ENCODE measurements around the gene TFF3.

The TFF3 gene

GRCh38 chr21:42351626-42352440, 36.6 kb upstream of the TFF3 start:
- no peaks in the 10 kb centered on the region for H3K27me3 ChIP-seq (ENCODE audit: control insufficient read depth, insufficient read depth, low read length)
- H3K79me2 ChIP-seq = no peaks in the 10 kb centered on the region
- H2AFZ ChIP-seq = no peak overlapping the region
- no peaks in the 10 kb centered on the region for H3K4me1 ChIP-seq
- no peak overlapping the region for H3K9ac ChIP-seq
- no peak overlapping the region for H3K4me3 ChIP-seq (ENCODE audit: low read depth, low read length)
- no peaks in the 10 kb centered on the region for H3K9me3 ChIP-seq (ENCODE audit: control insufficient read depth, low read length)
- TF ChIP-seq CTCF (IDR thresholded peaks at IDR 0.05) = no peak
- no peak overlapping the region for H3K4me2 ChIP-seq (ENCODE audit: low read length)
- no peak overlapping the region for H3K27ac ChIP-seq
- no peaks in the 10 kb centered on the region for H3K36me3 ChIP-seq (ENCODE audit: control insufficient read depth, insufficient read depth, low read length)

GRCh38 chr21:42350927-42351426, 35.8 kb upstream of the TFF3 start, which contains the start of gene TFF2:
TSS of gene TFF2 (minus strand) at chr21:42350994. CDS start at chr21:42350957, 37 bp downstream.
- TF ChIP-seq CTCF (IDR thresholded peaks at IDR 0.05) = no peak
- H3K79me2 ChIP-seq = no peaks in the 10 kb centered on the region
- H3K4me1 ChIP-seq = no peaks in the 10 kb centered on the region
- H3K9ac ChIP-seq = no peak within 1 kb of the TSS
- H3K4me3 ChIP-seq (ENCODE audit: low read depth, low read length) = no peak within 1 kb of the TSS
- no peaks in the 10 kb centered on the region for H3K27me3 ChIP-seq (ENCODE audit: control insufficient read depth, insufficient read depth, low read length)
- no peaks in the 10 kb centered on the region for H3K36me3 ChIP-seq (ENCODE audit: control insufficient read depth, insufficient read depth, low read length)
- H3K27ac ChIP-seq = no peak within 1 kb of the TSS
- H3K4me2 ChIP-seq (ENCODE audit: low read length) = no peak within 1 kb of the TSS
- H3K9me3 ChIP-seq (ENCODE audit: control insufficient read depth, low read length) = no peaks in the 10 kb centered on the region
- H2AFZ ChIP-seq = no peak within 1 kb of the TSS

- TF ChIP-seq CTCF (IDR thresholded peaks at IDR 0.05) = no peak
- Histone ChIP-seq H3K9ac (no peak overlapping the region), H3K4me3 (ENCODE audit: low read depth, low read length) (no peak overlapping the region), H3K27me3 (ENCODE audit: control insufficient read depth, insufficient read depth, low read length) (no peaks in the 10 kb centered on the region), H3K9me3 (ENCODE audit: control insufficient read depth, low read length) (no peaks in the 10 kb centered on the region), H3K4me2 (ENCODE audit: low read length) (no peak overlapping the region), H3K27ac (no peak overlapping the region), H3K36me3 (ENCODE audit: control insufficient read depth, insufficient read depth, low read length) (no peaks in the 10 kb centered on the region), H2AFZ (no peak overlapping the region), H3K4me1 (no peaks in the 10 kb centered on the region), H3K79me2 (no peaks in the 10 kb centered on the region)
Measured at GRCh38 chr21:42350318-42350910, 35.2 kb upstream of the TFF3 start.

GRCh38 chr21:42349420-42350317, 34.5 kb upstream of the TFF3 start:
- Histone ChIP-seq H3K27ac (no peak overlapping the region), H3K4me1 (no peaks in the 10 kb centered on the region), H3K36me3 (ENCODE audit: control insufficient read depth, insufficient read depth, low read length) (no peaks in the 10 kb centered on the region), H3K4me3 (ENCODE audit: low read depth, low read length) (no peak overlapping the region), H3K9me3 (ENCODE audit: control insufficient read depth, low read length) (no peaks in the 10 kb centered on the region), H3K4me2 (ENCODE audit: low read length) (no peak overlapping the region), H3K27me3 (ENCODE audit: control insufficient read depth, insufficient read depth, low read length) (no peaks in the 10 kb centered on the region), H3K79me2 (no peaks in the 10 kb centered on the region), H3K9ac (no peak overlapping the region), H2AFZ (no peak overlapping the region)
- TF ChIP-seq CTCF (IDR thresholded peaks at IDR 0.05) = no peak
